ENCODE measurements around the gene DDX19B.
"Not testable (repeated sequence)": the region's sequence is repeated elsewhere in the genome, so short reads cannot be mapped to it uniquely, and the experiment has no call there.

The DDX19B gene

GRCh38 chr16:70349783-70350182 is 50.8 kb downstream of the DDX19B start:
- DNase-seq (ENCODE audit: low read depth), result no peak

GRCh38 chr16:70359552-70359951 is 60.6 kb downstream of the DDX19B start:
- DNase-seq (ENCODE audit: low read depth), result no peak

GRCh38 chr16:70364399-70364798 is 65.4 kb downstream of the DDX19B start:
- no peak for DNase-seq (ENCODE audit: low read depth)

GRCh38 chr16:70370145-70370544 is 71.2 kb downstream of the DDX19B start:
- DNase-seq (ENCODE audit: low read depth), result not testable (repeated sequence)

- no peak for DNase-seq (ENCODE audit: low read depth)
Observed at GRCh38 chr16:70370924-70371323, 71.9 kb downstream of the DDX19B start.

GRCh38 chr16:70372921-70373728 is 74.1 kb downstream of the DDX19B start:
- DNase-seq (ENCODE audit: low read depth), result no peak

- DNase-seq (ENCODE audit: low read depth), result no peak
Observed at GRCh38 chr16:70374213-70374612, 75.2 kb downstream of the DDX19B start.

GRCh38 chr16:70375636-70376611 is 76.9 kb downstream of the DDX19B start:
- DNase-seq (ENCODE audit: low read depth), result no peak

- DNase-seq (ENCODE audit: low read depth), result no peak
Observed at GRCh38 chr16:70377782-70378181, 78.8 kb downstream of the DDX19B start.

- DNase-seq (ENCODE audit: low read depth), result no peak
Observed at GRCh38 chr16:70378869-70379493, 80.0 kb downstream of the DDX19B start.

GRCh38 chr16:70380248-70380918 is 81.4 kb downstream of the DDX19B start:
- DNase-seq (ENCODE audit: low read depth), result peak; percentile 60

- peak; percentile 86 for DNase-seq (ENCODE audit: low read depth)
Observed at GRCh38 chr16:70380919-70381603, 82.1 kb downstream of the DDX19B start.

- no peak for DNase-seq (ENCODE audit: low read depth)
Observed at GRCh38 chr16:70381604-70382342, 82.8 kb downstream of the DDX19B start.

- DNase-seq (ENCODE audit: low read depth), result no peak
Observed at GRCh38 chr16:70383421-70383960, 84.5 kb downstream of the DDX19B start.

All from non-pigmented ciliary epithelial cell (primary cell).